NCI-H146 (cell line): ENCODE results near the gene MBNL1.

Experiments used
- DNase-seq: peaks from one replicate; lab custom pipeline; 2025; lab: John Stamatoyannopoulos, UW

MBNL1 gene

GRCh38 chr3:152298393-152299248, 29.9 kb downstream of the MBNL1 start:
- peak; percentile 50 for DNase-seq

- no peak for DNase-seq
These were observed 30.7 kb downstream of the MBNL1 start for GRCh38 chr3:152299249-152299976.

- DNase-seq: no peak
These were observed 31.5 kb downstream of the MBNL1 start for GRCh38 chr3:152300029-152300731.

- no peak for DNase-seq
These were observed 33.0 kb downstream of the MBNL1 start for GRCh38 chr3:152301745-152302181.

GRCh38 chr3:152302521-152303021, 33.8 kb downstream of the MBNL1 start:
- DNase-seq: no peak

GRCh38 chr3:152304160-152304559, 35.4 kb downstream of the MBNL1 start:
- DNase-seq: no peak

- no peak for DNase-seq
These were observed 36.3 kb downstream of the MBNL1 start for GRCh38 chr3:152305075-152305474.

GRCh38 chr3:152307829-152308474, 39.2 kb downstream of the MBNL1 start:
- DNase-seq: no peak

GRCh38 chr3:152308475-152308844, 39.7 kb downstream of the MBNL1 start:
- no peak for DNase-seq

- DNase-seq: no peak
These were observed 40.3 kb downstream of the MBNL1 start for GRCh38 chr3:152309031-152309430.

- DNase-seq: no peak
These were observed 41.0 kb downstream of the MBNL1 start for GRCh38 chr3:152309535-152310307.

GRCh38 chr3:152313430-152313829, 44.7 kb downstream of the MBNL1 start:
- DNase-seq: no peak

- DNase-seq: no peak
These were observed 45.2 kb downstream of the MBNL1 start for GRCh38 chr3:152313914-152314313.

GRCh38 chr3:152314677-152315353, 46.1 kb downstream of the MBNL1 start:
- peak; percentile 52 for DNase-seq

GRCh38 chr3:152315623-152316022, 46.9 kb downstream of the MBNL1 start:
- DNase-seq: no peak

GRCh38 chr3:152316318-152316717, 47.6 kb downstream of the MBNL1 start:
- no peak for DNase-seq

GRCh38 chr3:152317184-152317583, 48.5 kb downstream of the MBNL1 start:
- no peak for DNase-seq

- DNase-seq: no peak
These were observed 49.2 kb downstream of the MBNL1 start for GRCh38 chr3:152317956-152318355.

GRCh38 chr3:152318512-152318911, 49.8 kb downstream of the MBNL1 start:
- DNase-seq: no peak

GRCh38 chr3:152319256-152319655, 50.5 kb downstream of the MBNL1 start:
- DNase-seq: no peak
